T-helper 2 cell treated with Interferon-gamma antibody and Interleukin-4, amounts not matched to agents 100 ng/mL and 5 ng/mL, for 36 hours (primary cell): ENCODE results near the gene HOXA4. TPM values are rescaled to one million over a fixed set of nuclear protein-coding genes. Genes with fewer than 3 reads are reported as not detected.

Experiments
- intact Hi-C: fragments of 100-400 bp; cut with micrococcal nuclease; formaldehyde crosslinking; loops from one replicate; pipeline ENCODE4 v1.15.1; 2023
- total RNA-seq: library from RNA; stranded (reverse); gene quantifications from 2 replicates; pipeline ENCODE4 v1.2.3, GENCODE V29; 2022

The HOXA4 gene
- total RNA-seq, result 0.16 TPM in 1 of 2 replicates, not detected in the other

DNA sequence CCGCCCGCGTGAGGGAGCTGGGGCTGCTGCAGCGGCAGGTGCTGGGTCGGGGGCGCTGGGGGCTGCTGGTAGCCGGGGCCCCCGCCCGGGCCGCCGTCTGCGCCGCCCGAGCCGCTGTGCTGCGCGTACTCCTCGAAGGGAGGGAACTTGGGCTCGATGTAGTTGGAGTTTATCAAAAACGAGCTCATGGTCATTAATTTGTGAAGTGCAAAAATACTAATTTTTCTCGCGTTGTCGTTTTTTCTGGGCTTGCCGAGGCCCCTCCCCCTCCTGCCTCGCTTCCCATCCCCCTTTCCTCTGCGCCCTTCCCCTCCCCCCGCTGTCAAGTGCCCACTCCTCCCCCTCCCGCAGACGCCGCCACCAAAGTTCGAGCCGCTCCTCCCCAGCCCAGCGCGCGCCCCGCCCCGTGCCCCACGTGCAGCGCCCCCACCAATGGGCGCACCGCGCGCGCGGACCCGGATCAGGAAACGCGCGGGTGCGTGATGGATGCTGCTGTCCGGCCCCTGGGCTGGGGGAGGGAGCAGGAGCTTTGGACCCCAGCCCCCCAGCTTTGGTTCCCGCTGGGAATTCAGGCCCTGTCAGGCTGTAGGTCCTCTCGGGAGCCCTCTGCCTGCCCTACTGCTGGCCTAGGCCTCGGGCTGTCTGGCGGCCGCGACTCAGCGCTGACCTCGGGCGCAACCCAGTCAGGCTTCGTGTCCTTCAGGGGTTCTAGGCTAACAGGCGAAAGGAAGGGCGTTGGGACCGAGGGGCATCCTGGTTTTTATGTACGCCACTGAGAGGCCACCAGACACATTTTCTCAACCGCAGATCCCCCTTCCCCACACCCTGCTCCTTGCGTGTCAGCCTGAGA lies at the start of gene HOXA4:
Gene HOXA4 (minus strand): TSS at position 218 of the 850 bp plus-strand sequence. CDS start 24 bp downstream, at position 194.
- intact Hi-C loops, result loop anchor here (1.0 kb wide), 1 partner anchor 34 kb away; no protein-coding TSS in a partner anchor

DNA sequence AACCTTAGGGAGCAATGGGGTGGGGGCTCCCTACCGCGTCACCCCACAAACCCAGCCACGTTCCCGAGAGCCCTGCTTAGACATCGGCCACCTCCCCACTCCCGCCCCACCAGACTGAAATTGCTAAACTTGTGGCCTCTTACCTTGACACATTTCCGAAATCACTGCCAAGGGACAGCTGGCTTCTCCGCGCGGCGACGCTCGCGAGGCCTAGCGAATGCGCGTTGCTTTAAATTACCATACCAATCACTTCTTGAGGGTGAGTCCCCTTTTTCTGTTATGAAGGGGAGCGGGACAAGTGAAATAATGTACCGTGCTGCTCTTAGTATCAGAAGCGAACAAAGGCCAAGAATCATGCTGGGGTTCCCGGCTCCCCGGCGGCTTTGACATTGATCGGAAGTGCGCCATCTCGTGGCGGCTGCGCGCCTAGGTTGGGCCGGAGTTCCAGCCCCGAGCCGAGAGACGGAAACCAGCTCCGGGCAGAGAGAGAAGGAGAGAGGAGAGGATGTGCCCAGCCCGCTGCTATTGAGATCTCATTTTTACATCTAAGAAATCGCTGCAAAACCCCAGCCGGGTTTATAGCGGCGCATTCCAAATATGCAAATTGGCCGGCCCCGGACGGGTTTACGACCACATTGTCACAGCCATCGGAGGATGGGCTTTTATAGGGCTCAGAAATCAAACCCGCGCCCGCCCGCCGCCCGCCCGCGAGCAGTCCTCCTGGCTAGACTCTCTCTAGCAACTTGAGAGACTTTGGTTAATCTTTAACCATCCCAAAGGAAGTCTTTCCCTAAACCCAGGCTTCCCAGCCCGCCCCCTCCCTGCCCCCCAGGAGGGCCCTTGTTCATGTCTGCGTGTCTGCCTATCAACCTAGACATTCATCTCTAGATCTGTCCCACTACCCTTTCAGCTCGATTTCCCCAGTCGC lies 49.2 kb upstream of the HOXA4 start:
- intact Hi-C loops, result no loop called here

DNA sequence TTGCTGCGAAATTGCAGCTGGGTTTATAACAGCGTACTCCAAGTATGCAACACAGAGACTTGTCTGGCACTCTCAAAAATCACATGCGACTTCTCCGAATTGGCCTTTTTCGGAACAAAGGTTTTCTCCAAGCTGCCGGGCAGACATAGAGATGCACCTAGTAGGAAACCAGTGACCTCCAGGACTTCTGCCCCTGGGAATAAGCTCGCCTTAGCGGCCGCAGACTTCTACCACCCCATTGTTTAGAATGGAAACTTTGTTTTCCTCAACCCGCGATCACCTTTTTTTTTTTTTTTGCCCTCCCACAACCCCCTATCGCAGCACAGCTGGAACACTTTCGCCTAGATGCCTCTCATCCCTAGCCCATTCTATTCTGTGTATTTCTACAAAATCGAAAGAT lies 48.5 kb upstream of the HOXA4 start:
- intact Hi-C loops, result no loop called here

DNA sequence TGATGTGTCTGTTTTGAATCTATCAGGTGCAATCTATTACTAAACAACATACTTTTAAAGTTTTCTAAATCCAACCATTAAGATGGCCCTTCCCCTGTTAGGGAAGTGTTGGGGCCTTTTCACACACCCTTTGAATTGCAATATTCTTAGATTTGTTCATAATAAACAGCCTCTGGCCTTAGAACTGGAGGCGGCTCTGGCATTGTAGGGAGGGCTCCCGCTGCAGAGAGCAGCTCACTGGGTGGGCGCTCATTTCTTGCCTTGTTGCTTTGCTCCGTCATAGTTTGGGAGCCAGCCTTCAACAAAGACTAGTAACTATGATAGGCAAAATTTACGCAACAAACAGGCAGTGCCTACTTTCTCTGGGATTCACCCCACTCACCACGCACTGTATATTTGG lies 47.8 kb upstream of the HOXA4 start:
- intact Hi-C loops, result no loop called here

DNA sequence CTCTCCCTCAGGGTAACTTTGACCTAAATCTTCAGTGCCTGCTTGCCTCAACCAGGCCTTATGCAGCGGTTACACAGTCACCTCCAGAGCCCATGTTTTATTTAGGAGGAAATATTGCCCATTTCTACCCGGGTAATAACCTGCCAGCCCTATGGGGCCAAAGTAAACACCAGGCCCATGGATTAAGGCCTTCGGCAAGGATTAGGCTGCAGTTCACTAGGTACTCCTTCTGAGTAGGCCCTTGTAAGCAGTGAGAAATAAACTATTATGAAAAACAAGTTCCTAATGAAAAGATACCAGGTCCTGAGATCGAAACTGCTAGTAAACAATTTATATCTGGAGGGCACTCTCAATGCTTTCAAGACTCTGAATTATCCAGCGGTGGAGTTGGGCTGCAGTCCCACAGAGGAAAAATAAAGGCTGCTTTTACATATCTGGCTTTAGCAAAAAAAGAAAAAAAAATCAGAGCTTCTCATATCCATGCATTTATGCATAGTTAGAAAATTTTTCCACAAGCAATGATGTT lies 47.3 kb upstream of the HOXA4 start:
- intact Hi-C loops, result no loop called here

DNA sequence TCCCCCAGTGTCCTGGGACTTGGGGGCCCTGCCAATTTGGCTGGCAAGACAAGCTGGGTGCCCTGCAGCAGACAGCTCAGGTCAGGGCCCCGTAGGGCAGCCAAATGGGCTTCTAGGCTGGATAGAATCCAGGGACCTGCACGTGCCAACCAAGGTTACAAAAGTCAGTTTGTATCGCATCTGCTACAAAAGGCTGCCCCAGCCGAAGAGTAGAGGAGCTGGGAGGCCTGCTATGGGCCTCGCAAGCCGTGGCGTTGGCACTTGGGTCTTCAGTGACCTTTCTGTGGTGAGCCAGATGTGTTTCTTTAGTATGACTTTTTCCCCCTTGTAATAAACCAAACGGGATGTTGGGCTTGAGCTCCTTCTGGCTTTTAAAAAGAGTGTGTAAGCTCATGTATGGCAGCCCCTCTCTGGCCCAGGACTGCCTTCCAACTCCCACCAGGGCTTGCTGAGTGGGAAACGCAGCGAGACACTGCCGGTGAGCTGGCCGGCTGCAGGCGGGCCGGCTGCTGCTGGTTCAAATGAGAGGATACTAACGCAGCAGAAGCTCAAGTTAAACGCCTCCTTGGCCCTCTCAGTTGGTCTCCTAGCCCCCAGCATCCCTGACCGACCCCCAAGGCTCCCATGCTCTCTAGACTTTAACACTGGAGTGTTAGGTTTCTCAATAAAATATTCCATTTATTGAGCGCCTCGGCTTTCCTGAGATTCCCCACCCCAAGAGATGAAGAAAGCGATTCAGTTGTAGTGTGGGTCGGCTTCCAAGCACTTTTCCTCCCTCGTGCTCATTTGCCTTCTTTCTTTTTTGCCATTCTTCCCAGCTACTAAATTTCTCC lies 46.6 kb upstream of the HOXA4 start:
- intact Hi-C loops, result no loop called here

DNA sequence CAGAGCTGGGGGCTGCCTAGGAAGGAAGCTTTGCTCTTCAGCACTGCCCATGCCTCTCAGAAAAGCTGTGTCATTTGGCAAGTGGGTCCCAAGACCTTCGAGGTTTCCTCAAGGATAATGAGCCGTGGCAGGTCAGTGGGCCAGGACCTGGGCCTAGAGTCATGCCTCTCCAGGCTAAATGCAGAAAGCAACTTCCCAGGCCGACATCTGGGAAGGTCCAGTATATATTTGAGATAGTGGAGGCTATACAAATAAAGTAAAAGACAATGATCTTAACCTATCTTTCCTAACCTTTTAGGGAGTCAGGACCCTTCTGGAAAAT lies 45.9 kb upstream of the HOXA4 start:
- intact Hi-C loops, result no loop called here

DNA sequence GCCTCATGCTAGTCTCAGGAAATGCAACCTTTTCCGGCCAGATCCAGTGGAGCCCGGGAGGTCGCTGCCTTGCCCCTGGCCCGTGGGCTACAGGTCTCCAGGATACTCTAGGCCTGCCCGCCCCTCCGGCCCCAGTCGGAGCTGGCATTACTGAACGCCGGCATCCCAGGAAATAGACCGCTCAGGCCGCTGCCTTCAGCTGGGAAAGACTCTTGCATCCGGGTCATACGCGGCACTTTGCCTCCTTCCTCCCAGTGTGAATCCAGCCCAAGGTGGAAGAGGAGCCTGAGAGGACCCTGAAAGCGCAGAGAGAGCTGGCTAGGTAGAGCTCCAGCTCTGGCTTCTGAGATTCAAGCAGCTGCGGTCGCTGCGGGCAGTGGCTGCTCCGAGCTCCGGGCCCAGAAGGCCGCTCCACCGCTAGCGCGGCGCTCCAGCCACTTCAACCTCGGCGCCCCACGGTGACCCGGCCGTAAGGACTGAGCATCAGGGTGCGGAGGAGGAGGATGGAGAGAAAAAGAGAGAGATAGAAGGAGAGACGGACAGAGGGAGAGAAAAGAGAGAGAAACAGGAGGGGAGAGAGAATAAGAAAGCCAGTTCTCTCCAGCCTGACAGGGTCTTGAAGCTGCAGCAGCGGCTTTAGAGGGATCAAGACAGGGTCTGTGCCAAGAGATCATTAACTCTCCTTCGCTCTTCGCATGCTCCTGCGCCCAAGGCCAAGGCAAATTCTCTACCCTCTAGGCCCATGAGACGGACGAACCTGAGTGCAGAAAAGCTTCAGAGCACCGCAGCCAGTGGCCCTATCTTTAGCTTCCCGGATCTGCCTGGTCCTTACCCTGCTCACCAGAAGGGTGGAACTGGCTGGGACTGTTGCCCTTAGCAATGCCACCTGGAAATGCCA lies 45.3 kb upstream of the HOXA4 start:
- intact Hi-C loops, result no loop called here

DNA sequence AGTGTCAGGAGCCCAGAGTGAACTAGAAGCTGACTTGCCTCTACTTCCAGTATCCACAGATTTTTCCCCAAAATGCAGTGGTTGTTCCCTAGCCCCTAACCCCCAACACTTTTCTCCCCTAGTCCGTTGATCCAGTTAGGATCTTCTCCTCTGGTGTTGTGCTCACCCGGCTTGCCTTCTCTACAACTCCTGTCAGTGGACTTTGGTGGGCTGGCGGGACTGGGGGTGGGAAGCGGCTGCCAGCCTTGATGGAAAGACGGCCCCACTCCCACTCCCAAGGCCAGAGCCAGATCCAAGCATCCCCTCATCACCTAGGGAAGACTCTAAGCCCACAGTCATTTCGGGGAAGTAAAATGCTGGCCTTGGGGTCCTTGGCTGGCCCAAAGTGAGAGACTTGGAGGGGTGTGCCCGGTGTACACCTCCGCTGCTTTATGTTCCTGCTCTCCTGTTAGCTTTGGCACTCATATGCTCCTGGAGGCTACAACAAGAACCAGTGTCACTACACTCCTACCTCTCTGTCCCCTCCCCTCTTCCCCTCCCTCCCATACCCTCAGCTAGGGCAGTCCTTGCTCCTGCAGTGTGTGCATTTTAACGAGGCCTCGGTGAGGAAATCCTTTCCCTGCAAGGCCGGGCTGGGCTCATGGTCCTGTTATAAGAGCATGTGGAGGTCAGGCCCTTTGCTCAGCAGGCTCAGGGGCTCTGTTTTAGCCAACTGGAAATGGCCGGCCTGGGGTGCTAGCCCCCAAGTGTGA lies 44.5 kb upstream of the HOXA4 start:
- intact Hi-C loops, result loop anchor here (5.0 kb wide), 1 partner anchor 67 kb away; the partner anchor contains the start of gene EVX1

DNA sequence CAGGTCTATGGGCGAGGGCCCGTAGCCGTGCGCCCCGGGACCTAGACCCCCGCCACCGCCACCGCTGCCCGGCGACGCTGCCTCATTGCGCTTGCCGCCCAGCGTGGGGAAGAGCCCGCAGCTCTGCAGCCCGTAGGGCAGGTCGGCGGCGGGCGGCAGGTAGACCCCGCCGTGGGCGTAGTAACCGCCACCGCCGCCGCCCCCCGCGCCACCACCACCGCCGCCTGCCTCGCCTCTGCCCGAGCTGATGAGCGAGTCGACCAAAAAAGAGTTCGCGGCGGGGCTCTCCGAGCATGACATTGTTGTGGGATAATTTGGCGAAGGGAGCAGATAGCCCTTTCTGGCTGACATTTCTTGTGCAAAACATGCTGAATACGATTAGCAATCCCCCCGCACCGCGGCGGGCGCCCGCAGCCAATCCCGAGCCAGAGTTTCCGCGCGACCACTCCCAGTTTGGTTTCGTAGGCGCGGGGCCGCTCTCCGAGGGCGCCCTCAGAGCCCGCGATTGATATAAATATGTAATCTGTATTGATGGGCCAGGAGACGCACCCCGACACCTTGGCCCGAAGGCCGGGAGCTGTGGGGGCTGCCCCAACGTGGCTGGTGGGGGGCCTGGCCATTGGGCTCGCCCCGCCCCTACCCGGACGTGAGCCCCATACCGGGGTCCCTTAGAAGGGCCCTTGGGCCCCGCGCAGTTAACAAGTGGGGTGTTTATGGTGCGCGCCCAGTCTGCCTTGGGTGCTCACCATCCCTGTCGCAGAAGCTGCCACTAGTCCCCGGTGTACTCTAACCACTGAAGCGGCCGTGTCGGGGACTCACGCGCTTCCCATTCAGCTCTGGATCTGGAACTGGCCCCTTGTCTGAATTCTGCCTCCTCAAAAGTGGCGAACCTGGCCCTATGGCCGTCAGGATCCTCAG lies 43.7 kb upstream of the HOXA4 start, which contains the start of gene HOXA10:
Gene HOXA10 (minus strand): TSS at position 365 of the 918 bp plus-strand sequence. CDS start 14 bp downstream, at position 351.
- intact Hi-C loops, result loop anchor here (2.0 to 5.0 kb wide), 2 partner anchors 15 to 68 kb away; partner anchors contain the start of gene EVX1

DNA sequence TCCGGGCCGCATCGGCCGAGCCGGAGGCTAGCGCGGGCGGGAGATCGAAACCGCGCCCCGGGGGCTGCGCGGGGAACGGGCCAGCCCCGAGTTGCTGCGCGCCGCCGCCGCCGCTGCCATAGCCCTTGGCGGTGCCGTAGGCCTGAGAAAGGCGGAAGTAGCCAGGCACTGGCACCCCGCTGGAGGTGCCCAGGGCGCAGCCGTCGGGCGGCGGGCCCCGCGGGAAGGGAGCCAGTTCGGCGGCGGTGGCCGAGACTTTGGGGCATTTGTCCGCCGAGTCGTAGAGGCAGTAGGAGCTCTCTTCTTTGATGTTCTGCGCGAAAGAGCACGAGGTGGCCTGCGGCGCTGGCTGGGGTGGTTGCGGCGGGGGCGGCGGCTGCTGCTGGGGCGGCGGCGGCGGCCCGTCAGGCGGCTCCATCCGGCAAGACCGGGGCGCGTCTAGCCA lies 43.0 kb upstream of the HOXA4 start:
- intact Hi-C loops, result loop anchor here (2.0 to 5.0 kb wide), 2 partner anchors 15 to 69 kb away; partner anchors contain the start of gene EVX1

DNA sequence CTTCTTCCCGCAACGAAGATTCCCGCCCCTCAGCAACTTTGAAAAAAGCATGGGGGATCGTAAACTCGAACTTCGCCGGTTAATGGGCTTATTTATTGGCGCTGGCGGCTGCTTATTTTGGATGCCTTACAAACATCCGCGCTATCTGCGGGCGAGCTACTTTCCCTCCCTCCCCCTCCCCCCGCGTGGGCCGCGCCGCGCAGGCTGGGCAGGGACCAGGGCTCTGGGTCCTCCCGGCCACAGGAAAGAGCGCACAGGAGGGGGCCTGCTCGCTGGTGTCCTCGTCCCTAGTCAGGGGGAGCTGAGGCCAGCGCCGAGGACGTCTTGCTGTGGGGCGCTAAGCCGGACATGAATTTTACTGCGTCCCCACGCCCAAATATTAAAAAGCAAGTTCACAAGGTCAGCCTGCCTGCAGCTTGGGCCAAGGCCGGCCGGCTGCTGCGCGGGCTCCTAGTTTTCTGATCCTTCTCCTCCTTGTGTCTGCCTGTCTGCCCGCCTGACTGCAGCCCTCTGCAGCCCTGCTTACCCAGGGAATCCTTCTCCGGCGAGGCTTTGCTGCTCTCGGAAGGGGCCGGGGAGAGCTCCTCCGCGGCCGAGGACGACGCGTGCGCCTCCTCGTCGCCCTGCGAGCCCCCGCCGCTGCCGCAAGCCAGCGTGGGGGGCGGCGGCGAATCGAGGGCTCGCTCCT lies 42.4 kb upstream of the HOXA4 start:
- intact Hi-C loops, result loop anchor here (2.0 to 5.0 kb wide), 2 partner anchors 14 to 69 kb away; partner anchors contain the start of gene EVX1

DNA sequence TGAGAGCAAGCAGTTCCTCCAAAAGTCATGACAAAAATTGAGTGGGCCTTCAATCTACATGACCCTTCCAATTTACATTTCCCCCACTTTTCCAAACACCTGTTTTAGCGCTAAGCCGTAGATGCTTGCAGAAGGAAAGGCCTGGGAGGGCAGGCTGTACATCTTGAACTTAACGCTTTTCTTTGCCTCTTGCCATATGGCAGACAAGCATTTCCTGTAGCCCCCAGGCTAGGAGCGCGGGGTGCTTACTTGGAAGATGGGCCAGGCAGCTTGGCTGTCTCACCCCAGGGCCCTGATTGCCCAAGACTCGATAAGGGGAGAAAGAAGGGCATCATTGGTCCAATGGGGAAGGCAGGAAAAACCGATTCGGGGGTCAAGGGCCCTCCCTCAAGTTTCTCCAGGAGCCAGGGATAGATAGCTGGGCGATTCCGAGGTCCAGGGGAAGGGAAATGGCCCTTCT lies 41.8 kb upstream of the HOXA4 start:
- intact Hi-C loops, result loop anchor here (2.0 to 5.0 kb wide), 2 partner anchors 14 to 70 kb away; partner anchors contain the start of gene EVX1

DNA sequence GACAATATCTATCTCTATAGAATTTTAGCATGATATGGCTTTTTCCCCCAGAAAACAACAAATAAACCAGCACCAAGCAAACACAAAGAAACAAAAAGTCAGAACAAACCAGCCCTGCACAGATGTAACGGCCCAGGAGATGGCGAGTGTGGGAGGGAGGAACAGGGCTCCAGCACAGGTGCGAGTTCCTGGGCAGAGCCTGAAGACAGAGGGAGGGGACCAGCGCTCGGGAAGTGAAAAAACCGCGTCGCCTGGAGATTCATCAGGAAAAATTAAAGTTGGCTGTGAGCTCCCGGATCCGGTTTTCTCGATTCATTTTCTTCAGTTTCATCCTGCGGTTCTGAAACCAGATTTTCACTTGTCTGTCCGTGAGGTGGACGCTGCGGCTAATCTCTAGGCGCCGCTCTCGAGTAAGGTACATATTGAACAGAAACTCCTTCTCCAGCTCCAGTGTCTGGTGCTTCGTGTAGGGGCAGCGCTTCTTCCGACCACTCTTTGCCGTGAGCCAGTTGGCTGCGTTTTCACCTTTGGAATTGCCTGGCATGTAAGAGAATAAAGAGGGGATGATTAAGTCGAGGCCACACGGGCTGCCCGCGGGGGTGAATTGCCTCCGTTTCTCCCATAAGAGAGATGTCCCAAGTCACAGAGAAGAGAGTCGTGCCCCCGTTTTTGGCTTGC lies 41.2 kb upstream of the HOXA4 start:
- intact Hi-C loops, result loop anchor here (2.0 to 5.0 kb wide), 2 partner anchors 13 to 71 kb away; partner anchors contain the start of gene EVX1

DNA sequence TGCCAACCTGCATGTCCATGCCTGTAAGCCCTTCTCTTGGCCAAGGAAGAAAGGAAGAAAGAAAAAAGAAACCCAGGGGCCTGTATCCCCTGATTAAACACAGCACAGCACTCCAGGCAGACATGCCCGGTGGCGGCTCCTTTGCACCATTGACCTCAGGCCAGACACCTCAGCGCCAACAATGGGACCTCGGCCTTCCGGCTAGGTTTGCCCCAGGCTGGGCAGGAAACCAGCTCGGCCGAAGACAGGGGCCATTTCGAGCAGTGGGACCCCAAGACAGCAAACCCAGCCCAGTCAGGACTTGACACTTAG lies 40.7 kb upstream of the HOXA4 start:
- intact Hi-C loops, result loop anchor here (5.0 kb wide), 1 partner anchor 71 kb away; the partner anchor contains the start of gene EVX1
